ENCODE results near the gene FAM241B. TPM values are rescaled to one million over a fixed set of nuclear protein-coding genes. Genes with fewer than 3 reads are reported as not detected.
A peak's percentile ranks its signal among the peaks of the same experiment; 100 is the strongest.

FAM241B gene, protein sequence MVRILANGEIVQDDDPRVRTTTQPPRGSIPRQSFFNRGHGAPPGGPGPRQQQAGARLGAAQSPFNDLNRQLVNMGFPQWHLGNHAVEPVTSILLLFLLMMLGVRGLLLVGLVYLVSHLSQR
- polyA plus RNA-seq (2012; rRNA removed): 16.0 and 19.2 TPM in 2 replicates
- polyA plus RNA-seq (2012; cell fraction: cytosol; rRNA removed): 15.6 and 16.3 TPM in 2 replicates
- 14.5 and 14.8 TPM in 2 replicates for polyA plus RNA-seq (2012; cell fraction: nucleus; rRNA removed)

DNA sequence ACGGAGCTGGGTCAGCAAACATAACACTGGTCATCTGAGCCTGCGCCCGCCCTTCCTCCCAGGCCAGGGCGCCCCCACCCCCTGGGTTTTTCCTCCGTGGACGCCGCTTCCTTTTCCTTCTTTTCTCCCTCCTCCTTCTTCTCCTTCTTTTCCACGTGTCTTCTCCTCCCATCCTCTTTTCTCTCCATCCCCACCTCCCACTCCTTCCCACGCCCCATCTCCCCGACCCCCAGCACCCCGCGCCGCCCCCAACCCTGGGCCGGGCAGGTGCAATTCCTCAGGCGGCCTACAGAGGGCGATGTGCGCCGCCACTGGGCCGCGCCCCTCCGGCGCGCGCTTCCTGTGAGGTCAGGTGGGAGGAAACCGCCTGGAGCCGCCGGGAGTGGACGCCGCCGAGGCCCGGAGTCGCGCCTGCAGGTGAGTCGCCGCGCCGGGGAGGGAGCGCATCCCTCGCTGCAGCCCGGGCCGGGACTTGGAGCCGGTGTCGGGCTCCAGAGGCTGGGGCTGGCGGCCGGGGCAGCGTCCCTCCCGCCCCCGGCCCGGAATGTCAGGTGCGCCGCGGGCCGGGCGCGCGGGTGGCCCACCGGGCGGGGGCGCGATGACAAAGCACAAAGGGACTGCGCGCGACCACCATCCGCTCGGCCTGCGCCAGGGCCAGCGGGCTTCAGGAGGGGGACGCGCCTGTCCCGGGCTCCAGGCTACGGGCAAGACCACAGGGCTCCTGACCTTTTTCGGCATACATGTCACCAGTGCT, at the start of gene FAM241B:
Gene FAM241B, plus strand, starts transcription at position 351 of the 754 bp plus-strand sequence. CDS start 1,497 bp downstream, outside the sequence.
- H2AFZ ChIP-seq (ENCODE audit: low read depth): peak within 1 kb of the TSS; percentile 52; the same call in 1 of the 2 replicates
- peak within 1 kb of the TSS; percentile 53 for H3K9ac ChIP-seq
- H3K36me3 ChIP-seq (replicated peaks in 1 of 2; ENCODE audit: control insufficient read depth in 1 of 2, insufficient read depth in 2 of 2, low read length in 1 of 2): peaks cover 0 to 5% of the 10 kb centered on the region in 2 experiments
- ChIA-PET POLR2A (no interaction called here), CTCF (interaction anchor here (0.6 to 17.1 kb wide), 33 partner anchors 9 to 322 kb away, joined by 3 to 364 read pairs (median 3); no protein-coding TSS in a partner anchor)
- 3% methylated on average over 30 of the region's 72 CpGs for WGBS (ENCODE audit: low lambda C conversion rate)
- H3K9me3 ChIP-seq: no peaks in the 10 kb centered on the region
- DNase-seq: peak; percentile 97
- H4K20me1 ChIP-seq (ENCODE audit: insufficient read depth): no peaks in the 10 kb centered on the region
- no peaks in the 10 kb centered on the region; the same call in 1 of the 2 replicates for H3K27me3 ChIP-seq (ENCODE audit: insufficient read depth)
- H3K27ac ChIP-seq (ENCODE audit: low read depth in 2 of 2, low read length in 1 of 2): peak within 1 kb of the TSS in 1 of 2 experiments; percentile 6; a peak in 1 of 4 replicates
- H3K4me3 ChIP-seq (ENCODE audit: low read depth in 2 of 2, low read length in 1 of 2): peak within 1 kb of the TSS; percentile 76 to 82
- peaks cover 6 to 17% of the 10 kb centered on the region in 2 experiments; a peak in 2 of 4 replicates for H3K4me1 ChIP-seq (ENCODE audit: control insufficient read depth in 1 of 2, insufficient read depth in 2 of 2, low read depth in 1 of 2, low read length in 1 of 2)
- H3F3A ChIP-seq (replicated peaks; ENCODE audit: insufficient read depth): no peaks in the 10 kb centered on the region
- peak within 1 kb of the TSS; percentile 88 for H3K4me2 ChIP-seq
- no peaks in the 10 kb centered on the region for H3K79me2 ChIP-seq (ENCODE audit: insufficient read depth)
- no peaks in the 10 kb centered on the region for H3K9me2 ChIP-seq
- TF ChIP-seq POLR2AphosphoS5 (IDR thresholded peaks at IDR 0.05; ENCODE audit: low read depth, low read length) (no peak), ELF1 (IDR thresholded peaks at IDR 0.05) (no peak), TEAD4 (IDR thresholded peaks at IDR 0.05; ENCODE audit: borderline replicate concordance, insufficient read depth) (no peak), NFIC (IDR thresholded peaks at IDR 0.05; ENCODE audit: borderline replicate concordance) (no peak), EZH2phosphoT487 (IDR thresholded peaks at IDR 0.05; ENCODE audit: borderline replicate concordance, low read depth) (no peak), MEF2A (IDR thresholded peaks at IDR 0.05; ENCODE audit: borderline replicate concordance, low read depth) (no peak), GATA2 (CRISPR knock-in tag; IDR thresholded peaks at IDR 0.05) (no peak), FOXM1 (IDR thresholded peaks at IDR 0.05; ENCODE audit: low read depth) (no peak), RXRA (IDR thresholded peaks at IDR 0.05; ENCODE audit: borderline replicate concordance, low read depth) (no peak), GABPA (IDR thresholded peaks at IDR 0.05; ENCODE audit: low read depth) (peak; percentile 39), YY1 (IDR thresholded peaks at IDR 0.05; ENCODE audit: low read depth) (no peak), SIN3A (IDR thresholded peaks at IDR 0.05; ENCODE audit: borderline replicate concordance, low read depth, low read length) (no peak), RAD21 (IDR thresholded peaks at IDR 0.05; ENCODE audit: low read length) (peak; percentile 43), RCOR1 (IDR thresholded peaks at IDR 0.05; ENCODE audit: low read length) (no peak), MXI1 (IDR thresholded peaks at IDR 0.05; ENCODE audit: low read depth, low read length) (peak; percentile 14; the same call in 1 of the 2 replicates), FOXJ3 (CRISPR knock-in tag; IDR thresholded peaks at IDR 0.05) (no peak)
- TF ChIP-seq, protein P1, sequence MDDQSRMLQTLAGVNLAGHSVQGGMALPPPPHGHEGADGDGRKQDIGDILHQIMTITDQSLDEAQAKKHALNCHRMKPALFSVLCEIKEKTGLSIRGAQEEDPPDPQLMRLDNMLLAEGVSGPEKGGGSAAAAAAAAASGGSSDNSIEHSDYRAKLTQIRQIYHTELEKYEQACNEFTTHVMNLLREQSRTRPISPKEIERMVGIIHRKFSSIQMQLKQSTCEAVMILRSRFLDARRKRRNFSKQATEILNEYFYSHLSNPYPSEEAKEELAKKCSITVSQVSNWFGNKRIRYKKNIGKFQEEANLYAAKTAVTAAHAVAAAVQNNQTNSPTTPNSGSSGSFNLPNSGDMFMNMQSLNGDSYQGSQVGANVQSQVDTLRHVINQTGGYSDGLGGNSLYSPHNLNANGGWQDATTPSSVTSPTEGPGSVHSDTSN (IDR thresholded peaks at IDR 0.05): no peak
- TF ChIP-seq, protein P2, sequence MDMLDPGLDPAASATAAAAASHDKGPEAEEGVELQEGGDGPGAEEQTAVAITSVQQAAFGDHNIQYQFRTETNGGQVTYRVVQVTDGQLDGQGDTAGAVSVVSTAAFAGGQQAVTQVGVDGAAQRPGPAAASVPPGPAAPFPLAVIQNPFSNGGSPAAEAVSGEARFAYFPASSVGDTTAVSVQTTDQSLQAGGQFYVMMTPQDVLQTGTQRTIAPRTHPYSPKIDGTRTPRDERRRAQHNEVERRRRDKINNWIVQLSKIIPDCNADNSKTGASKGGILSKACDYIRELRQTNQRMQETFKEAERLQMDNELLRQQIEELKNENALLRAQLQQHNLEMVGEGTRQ (IDR thresholded peaks at IDR 0.05; ENCODE audit: borderline replicate concordance, low read depth, low read length): no peak
- TF ChIP-seq, protein P3, sequence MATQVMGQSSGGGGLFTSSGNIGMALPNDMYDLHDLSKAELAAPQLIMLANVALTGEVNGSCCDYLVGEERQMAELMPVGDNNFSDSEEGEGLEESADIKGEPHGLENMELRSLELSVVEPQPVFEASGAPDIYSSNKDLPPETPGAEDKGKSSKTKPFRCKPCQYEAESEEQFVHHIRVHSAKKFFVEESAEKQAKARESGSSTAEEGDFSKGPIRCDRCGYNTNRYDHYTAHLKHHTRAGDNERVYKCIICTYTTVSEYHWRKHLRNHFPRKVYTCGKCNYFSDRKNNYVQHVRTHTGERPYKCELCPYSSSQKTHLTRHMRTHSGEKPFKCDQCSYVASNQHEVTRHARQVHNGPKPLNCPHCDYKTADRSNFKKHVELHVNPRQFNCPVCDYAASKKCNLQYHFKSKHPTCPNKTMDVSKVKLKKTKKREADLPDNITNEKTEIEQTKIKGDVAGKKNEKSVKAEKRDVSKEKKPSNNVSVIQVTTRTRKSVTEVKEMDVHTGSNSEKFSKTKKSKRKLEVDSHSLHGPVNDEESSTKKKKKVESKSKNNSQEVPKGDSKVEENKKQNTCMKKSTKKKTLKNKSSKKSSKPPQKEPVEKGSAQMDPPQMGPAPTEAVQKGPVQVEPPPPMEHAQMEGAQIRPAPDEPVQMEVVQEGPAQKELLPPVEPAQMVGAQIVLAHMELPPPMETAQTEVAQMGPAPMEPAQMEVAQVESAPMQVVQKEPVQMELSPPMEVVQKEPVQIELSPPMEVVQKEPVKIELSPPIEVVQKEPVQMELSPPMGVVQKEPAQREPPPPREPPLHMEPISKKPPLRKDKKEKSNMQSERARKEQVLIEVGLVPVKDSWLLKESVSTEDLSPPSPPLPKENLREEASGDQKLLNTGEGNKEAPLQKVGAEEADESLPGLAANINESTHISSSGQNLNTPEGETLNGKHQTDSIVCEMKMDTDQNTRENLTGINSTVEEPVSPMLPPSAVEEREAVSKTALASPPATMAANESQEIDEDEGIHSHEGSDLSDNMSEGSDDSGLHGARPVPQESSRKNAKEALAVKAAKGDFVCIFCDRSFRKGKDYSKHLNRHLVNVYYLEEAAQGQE (IDR thresholded peaks at IDR 0.05; ENCODE audit: low read depth, low read length): no peak
- TF ChIP-seq, protein P4, sequence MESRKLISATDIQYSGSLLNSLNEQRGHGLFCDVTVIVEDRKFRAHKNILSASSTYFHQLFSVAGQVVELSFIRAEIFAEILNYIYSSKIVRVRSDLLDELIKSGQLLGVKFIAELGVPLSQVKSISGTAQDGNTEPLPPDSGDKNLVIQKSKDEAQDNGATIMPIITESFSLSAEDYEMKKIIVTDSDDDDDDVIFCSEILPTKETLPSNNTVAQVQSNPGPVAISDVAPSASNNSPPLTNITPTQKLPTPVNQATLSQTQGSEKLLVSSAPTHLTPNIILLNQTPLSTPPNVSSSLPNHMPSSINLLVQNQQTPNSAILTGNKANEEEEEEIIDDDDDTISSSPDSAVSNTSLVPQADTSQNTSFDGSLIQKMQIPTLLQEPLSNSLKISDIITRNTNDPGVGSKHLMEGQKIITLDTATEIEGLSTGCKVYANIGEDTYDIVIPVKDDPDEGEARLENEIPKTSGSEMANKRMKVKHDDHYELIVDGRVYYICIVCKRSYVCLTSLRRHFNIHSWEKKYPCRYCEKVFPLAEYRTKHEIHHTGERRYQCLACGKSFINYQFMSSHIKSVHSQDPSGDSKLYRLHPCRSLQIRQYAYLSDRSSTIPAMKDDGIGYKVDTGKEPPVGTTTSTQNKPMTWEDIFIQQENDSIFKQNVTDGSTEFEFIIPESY (IDR thresholded peaks at IDR 0.05; ENCODE audit: borderline replicate concordance, low read depth): no peak
- TF ChIP-seq, protein P5, sequence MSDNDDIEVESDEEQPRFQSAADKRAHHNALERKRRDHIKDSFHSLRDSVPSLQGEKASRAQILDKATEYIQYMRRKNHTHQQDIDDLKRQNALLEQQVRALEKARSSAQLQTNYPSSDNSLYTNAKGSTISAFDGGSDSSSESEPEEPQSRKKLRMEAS (IDR thresholded peaks at IDR 0.05; ENCODE audit: low read depth): 0 out of 2 replicates have a peak, but pooled peaks have one; percentile 48
- TF ChIP-seq, protein P6, sequence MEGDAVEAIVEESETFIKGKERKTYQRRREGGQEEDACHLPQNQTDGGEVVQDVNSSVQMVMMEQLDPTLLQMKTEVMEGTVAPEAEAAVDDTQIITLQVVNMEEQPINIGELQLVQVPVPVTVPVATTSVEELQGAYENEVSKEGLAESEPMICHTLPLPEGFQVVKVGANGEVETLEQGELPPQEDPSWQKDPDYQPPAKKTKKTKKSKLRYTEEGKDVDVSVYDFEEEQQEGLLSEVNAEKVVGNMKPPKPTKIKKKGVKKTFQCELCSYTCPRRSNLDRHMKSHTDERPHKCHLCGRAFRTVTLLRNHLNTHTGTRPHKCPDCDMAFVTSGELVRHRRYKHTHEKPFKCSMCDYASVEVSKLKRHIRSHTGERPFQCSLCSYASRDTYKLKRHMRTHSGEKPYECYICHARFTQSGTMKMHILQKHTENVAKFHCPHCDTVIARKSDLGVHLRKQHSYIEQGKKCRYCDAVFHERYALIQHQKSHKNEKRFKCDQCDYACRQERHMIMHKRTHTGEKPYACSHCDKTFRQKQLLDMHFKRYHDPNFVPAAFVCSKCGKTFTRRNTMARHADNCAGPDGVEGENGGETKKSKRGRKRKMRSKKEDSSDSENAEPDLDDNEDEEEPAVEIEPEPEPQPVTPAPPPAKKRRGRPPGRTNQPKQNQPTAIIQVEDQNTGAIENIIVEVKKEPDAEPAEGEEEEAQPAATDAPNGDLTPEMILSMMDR (IDR thresholded peaks at IDR 0.05): peak; percentile 95

Data from SK-N-SH (cell line).